Body of pancreas (tissue), 4 donors: ENCODE measurements around the gene SMTNL2.

Experiments
- POLR2A ChIP-seq, 3 donors: fragments of 450-650 bp; IDR thresholded peaks; one replicate each; pipeline ENCODE4 v1.6.1; 2016; ENCODE audit warnings: antibody characterized with exemption in 3 of 3, mild to moderate bottlenecking in 2 of 3
- TF ChIP-seq, protein P1 (sequence below), 7 experiments: fragments of 450-650 bp in 4 of 7; fragments of 200-600 bp in 3 of 7; sonication (generic) in 3 of 7; IDR thresholded peaks; one replicate each; pipeline ENCODE4 v1.5.1; 2016 to 2019; ENCODE audit warnings: antibody characterized with exemption in 7 of 7

DNA sequence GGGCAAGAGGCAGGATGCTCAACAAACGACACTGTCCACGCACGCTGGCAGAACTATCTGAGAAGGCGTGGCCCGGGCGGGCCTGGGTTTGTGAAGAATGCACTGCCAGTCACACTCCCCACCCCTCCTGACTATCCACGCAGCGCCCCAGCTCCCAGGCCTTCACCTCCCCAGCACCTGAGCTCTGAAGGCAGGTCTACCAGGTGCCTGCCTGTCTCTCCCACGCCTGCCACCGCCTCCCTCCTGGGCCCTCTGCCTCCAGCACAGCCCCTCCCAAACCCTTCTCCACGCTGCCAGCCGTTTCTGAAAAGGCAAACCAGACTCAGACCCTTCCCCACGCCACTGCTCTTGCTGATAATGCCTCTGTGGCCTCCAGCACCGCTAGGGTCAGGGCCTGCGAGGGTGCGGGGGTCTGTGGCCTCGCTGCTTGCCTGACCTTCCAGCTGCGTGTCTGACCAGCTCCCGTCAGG, 40.7 kb upstream of the SMTNL2 start:
- TF ChIP-seq, protein P1, sequence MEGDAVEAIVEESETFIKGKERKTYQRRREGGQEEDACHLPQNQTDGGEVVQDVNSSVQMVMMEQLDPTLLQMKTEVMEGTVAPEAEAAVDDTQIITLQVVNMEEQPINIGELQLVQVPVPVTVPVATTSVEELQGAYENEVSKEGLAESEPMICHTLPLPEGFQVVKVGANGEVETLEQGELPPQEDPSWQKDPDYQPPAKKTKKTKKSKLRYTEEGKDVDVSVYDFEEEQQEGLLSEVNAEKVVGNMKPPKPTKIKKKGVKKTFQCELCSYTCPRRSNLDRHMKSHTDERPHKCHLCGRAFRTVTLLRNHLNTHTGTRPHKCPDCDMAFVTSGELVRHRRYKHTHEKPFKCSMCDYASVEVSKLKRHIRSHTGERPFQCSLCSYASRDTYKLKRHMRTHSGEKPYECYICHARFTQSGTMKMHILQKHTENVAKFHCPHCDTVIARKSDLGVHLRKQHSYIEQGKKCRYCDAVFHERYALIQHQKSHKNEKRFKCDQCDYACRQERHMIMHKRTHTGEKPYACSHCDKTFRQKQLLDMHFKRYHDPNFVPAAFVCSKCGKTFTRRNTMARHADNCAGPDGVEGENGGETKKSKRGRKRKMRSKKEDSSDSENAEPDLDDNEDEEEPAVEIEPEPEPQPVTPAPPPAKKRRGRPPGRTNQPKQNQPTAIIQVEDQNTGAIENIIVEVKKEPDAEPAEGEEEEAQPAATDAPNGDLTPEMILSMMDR (IDR thresholded peaks at IDR 0.05): no peak
- TF ChIP-seq POLR2A (IDR thresholded peaks at IDR 0.05): no peak
